SKM-1 treated with dmso at 0.1 percent for 144 hours (cell line): Measurements from ENCODE around the gene TMEM222.
"Not testable (repeated sequence)": the region's sequence is repeated elsewhere in the genome, so short reads cannot be mapped to it uniquely, and the experiment has no call there.

ENCODE experiments used
- DNase-seq: peaks from one replicate; lab custom pipeline; 2025; ENCODE audit not compliant: unreplicated experiment; lab: John Stamatoyannopoulos, UW

The TMEM222 gene, protein sequence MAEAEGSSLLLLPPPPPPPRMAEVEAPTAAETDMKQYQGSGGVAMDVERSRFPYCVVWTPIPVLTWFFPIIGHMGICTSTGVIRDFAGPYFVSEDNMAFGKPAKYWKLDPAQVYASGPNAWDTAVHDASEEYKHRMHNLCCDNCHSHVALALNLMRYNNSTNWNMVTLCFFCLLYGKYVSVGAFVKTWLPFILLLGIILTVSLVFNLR

DNA sequence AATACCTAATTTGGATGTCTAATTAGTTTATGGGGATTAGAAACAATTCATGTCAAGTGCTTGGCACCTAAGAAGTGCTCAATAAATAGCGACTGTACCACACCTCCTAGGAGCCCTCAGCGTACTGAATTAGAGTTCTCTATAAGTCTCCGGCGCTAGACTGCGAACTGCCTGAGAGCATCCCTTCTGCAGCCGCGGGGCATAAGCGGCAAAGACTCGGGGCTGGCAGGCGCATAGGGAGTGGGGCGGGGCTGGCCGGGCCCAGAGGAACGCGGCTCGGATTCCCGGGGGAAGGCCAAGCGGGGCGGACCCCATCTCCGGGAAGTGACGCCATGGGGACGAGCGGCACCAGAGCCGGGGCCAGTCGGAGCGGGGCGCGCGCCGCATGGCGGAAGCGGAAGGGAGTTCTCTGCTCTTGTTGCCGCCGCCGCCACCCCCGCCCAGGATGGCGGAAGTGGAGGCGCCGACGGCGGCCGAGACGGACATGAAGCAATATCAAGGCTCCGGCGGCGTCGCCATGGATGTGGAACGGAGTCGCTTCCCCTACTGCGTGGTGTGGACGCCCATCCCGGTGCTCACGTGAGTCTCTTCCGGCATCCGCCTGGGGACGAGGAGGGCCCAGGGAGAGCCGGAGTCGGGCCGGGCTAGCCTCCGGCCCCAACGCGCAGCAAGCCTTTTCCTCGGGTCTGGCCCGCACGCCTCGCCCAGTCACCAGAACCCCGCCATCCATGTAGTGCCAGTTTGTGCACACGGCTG lies at the start of gene TMEM222:
Gene TMEM222, plus strand, starts transcription at position 351 of the 756 bp plus-strand sequence. Its CDS starts 35 bp downstream, at position 386.
- DNase-seq = peak; percentile 96

DNA sequence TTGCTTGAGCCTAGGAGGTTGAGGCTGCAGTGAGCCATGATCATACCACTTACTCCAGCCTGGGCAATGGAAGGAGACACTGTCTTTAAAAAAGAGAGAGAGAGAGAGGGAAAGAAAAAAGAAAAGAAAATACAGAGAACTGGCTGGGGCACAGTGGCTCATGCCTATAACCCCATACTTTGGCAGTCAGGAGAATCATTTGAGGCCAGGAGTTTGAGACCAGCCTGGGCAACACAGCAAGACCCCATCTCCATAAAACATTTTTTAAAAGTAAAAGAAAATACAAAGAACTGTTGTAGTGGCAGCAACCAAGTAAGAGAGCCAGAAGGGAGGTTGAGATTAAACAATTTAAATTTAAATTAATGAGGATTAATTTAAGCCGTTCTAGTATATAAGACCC lies 47.8 kb upstream of the TMEM222 start:
- no peak for DNase-seq

DNA sequence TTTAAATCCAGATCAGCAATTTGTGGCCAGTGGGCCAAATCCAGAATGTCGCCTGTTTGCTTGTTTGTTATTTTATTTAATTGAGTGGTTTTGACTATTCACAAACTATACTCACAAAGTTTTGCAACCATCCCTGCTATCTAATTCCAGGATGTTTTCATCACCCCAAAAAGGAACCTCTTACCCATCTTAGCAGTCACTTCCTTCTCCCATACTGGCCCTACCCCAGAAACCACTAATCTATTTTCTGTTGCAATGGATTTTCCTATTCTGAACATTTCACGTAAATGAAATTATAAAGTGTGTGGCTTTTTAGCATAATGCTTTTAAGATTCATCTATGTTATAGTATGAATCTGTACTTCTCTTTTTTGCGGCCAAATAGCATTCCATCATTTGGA lies 46.3 kb upstream of the TMEM222 start:
- peak; percentile 84 for DNase-seq

DNA sequence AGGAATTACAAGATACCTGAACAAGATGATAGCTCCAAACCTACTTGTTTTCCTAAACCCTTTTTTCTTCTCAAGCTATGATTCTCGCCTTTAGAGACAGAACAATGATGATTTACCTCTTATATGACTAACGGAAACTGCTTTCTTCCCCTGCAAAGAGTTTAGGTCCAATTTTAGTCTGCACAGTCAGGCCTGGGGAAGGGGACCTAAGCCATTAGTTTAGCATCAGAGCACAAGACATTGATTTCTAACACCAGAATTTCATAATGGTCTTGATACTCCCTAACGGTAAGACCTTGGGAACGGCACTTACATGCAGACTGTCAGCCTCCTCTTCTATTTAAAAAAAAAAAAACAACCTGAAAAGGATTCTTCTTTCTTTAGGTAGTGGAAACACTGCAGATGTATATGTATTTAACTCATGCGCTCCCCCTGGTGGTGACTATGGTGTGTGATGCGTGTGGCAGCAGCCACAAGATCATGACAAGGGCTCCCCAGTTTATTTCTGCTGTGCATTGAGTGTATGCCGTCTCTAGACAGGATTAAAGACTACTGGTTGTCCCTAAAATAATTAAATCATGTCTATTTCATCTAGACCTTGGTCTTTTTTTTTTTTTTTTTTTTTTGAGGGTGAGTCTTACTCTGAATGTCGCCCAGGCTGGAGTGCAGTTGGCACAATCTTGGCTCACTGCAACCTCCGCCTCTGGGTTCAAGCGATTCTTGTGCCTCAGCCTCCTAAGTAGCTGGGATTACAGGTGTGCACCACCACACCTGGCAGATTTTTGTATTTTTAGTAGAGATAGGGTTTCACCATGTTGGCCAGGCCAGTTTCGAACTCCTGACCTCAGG lies 37.3 kb upstream of the TMEM222 start:
- DNase-seq = peak; percentile 67

DNA sequence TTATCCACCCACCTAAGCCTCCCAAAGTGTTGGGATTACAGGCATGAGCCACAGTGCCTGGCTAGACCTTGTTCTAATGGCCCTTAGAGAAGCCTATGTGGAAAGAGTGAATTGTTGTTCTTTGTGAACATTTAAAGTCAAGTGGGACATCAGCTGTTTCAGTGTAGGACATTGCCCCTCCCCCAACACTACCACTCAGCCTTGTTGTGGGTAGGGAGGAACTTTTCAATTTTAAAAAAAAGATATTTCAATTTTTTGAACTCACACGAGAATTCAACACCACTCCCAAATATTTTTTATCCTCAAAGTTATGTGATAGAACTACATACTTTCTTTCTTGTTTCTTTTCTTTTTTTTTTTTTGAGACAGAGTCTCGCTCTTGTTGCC lies 36.7 kb upstream of the TMEM222 start:
- DNase-seq = no peak

DNA sequence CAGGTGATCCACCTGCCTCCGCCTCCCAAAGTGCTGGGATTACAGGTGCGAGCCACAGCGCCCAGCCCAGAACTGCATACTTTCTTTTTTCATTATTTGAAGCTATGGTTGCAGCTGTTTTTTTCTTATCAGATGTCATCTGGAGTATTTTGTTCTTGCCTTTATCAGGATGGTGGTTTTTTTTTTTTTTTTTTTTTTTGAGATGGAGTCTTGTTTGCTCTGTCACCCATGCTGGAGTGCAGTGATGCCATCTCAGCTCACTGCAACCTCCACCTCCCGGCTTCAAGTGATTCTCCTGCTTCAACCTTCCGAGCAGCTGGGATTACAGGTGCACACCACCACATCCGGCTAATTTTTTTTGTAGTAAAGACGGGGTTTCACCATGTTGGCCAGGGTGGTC lies 36.1 kb upstream of the TMEM222 start:
- not testable (repeated sequence) for DNase-seq

DNA sequence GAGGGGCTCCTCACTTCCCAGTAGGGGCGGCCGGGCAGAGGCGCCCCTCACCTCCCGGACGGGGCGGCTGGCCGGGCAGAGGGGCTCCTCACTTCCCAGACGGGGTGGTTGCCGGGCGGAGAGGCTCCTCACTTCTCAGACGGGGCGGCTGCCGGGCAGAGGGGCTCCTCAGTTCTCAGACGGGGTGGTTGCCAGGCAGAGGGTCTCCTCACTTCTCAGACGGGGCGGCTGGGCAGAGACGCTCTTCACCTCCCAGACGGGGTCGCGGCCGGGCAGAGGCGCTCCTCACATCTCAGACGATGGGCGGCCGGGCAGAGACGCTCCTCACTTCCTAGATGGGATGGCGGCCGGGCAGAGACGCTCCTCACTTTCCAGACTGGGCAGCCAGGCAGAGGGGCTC lies 32.8 kb upstream of the TMEM222 start:
- not testable (repeated sequence) for DNase-seq

DNA sequence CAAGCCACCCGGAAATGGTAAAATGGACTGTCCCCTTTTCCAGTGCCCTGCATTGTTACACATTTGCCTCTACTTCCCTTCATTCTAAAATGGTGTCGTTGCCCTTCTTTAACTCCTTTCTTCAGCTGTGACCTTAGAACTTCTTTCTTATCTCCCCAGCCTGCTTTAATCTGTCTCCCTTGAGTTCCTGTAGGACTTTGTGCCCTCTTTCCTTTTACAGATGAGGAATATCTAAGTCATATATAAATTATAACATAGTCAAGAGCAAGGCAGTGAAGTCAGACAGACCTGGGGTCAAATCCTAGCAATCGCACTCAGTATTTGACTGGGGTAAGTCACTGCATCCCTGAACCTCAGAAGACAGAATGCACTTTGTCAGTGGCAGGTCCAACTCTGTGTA lies 31.4 kb upstream of the TMEM222 start:
- DNase-seq = no peak

DNA sequence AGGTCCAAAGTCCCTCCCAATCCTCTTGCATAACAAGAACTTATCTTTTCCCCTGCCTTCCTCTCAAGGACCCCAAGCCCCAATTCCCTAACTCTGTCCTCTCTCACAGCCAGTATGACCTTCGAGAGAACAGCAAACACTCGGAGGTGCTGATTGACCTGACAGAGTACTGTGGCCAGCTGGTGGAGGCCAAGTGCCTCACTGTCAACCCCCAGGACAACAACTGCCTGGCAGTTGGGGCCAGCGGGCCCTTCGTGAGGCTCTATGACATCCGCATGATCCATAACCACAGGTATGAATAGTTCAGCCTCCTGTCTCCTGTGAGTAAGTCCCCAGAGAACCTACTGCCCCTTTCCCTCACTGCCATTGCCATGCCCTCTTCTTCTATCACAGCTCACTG lies 29.9 kb upstream of the TMEM222 start:
- no peak for DNase-seq

DNA sequence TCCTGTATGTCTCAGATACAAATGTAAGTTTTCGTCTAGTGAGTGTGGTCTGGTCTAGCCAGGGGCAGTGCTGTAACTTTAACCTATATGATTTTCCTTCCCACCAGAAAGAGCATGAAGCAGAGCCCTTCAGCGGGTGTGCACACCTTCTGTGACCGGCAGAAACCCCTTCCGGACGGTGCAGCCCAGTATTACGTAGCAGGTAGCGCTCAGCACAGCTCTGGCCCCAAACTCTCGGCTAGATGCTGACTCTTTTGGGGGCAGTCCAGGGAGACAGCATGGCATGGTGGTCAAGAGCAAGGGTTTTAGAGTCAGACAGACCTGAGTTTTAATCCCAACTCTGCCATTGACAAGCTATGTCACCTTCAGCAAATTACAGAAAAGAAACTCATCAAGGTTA lies 28.0 kb upstream of the TMEM222 start:
- no peak for DNase-seq

DNA sequence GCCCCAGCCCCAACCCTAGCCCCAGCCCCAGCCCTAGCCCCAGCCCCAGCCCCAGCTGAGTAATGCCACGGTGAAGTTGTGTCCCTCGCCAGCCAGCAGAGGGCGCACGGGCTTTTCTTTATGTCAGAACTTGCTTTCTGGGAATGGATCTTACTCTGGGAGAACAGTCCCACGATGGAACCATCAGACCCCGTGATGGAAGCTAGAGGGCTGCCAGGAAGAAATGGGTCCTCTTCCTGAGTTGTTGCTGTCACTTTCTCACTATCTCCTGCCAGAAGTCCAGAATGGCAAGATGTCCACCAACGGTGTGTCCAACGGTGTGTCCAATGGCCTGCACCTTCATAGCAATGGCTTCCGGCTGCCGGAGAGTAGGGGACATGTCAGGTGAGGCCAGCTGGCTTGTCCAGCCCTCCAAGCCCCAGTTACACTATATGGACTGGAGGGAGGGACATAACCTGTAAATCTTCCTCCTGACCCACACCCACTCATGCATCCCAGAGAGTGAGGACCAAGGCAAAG lies 25.1 kb upstream of the TMEM222 start:
- DNase-seq = peak; percentile 58

DNA sequence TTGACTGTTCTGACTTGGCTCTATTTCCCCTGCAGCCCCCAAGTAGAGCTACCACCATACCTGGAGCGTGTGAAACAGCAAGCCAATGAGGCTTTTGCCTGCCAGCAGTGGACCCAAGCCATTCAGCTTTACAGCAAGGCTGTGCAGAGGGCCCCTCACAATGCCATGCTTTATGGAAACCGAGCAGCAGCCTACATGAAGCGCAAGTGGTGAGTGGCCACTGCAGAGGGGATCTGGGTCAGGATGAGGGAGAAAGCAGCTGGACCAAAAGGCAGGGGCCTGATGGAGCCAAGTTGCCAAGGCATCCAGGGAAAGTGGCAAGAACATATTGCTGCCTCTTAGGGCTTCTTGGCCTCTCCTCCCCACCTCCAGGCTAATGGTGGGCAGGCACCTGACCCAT lies 24.1 kb upstream of the TMEM222 start:
- DNase-seq = no peak

DNA sequence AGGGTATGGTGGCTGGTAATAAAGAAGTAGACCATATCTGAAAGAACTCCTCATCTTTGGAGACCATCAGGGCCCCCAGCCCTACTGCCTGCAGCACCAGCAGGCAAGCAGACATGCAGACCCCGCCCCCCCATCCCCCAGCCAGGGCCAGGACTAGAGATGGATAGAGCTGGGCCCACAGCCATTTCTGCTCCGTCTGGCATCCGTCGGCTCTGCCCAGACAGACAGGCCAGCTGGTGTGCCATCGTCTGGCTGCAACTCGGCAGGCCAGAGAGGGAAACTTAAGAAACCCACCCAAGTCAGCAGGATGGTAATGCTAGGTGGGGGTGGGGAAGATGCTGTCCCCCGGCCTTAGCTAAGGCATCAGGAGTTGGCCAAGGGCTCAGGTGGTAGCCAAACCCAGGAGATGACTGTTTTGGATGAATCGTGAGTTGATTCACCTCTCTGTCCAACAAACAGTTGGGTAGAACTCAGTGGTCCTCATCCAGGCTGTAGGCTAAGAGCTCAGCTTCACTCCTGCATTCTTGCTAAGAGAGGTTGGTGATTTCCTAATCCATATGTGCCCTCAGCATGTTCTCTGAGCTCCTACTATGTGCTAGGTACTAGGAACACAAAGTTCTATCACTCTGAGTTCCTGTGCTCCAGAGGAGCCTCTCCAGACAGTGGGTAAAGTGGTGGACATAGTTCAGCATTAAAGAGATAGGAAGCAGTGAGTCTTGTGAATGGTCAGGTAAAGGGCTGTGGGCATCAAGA lies 23.2 kb upstream of the TMEM222 start:
- DNase-seq = no peak

DNA sequence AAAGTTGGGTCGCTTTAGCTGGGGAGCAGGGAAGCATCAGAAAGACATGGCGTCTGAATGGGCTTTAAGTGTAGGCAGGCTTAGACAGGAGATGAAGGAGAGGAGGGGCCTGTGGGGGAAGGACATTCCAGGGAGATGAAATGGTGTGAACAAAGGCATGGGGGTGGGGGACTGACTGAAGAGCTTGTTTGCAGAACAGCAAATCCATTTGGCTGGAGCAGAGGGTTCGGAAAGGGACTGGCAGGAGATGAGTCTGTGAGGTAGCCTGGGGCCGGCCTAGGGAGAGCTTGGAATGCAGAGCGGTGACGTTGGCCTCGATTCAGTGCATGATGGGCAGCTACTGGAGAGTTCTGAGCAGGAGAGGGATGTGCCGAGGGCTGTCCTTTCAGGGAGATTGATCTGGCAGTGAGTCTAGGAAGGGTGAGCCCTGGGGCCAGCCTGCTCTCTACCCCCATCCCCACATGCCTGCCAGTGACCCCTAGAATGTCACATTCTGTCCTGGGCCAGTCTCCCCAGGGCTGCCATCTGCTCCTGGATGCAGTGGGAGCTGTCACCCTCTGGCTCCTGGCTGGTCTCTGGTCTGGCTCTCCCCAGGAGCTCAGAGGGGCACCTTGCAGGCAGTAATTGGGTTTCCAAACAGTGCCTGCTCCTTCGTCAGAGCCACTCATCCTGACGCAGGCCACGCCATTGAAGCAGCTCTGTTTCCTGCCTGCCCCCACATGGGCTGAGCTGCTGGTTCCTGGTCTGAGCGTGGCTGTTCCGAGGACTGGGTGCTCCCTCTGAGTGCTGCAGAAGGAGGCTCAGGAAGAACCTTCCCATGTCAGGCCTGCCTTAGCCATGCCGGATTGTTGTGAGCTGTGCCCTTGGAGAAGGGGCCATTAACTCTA lies 22.3 kb upstream of the TMEM222 start:
- no peak for DNase-seq

DNA sequence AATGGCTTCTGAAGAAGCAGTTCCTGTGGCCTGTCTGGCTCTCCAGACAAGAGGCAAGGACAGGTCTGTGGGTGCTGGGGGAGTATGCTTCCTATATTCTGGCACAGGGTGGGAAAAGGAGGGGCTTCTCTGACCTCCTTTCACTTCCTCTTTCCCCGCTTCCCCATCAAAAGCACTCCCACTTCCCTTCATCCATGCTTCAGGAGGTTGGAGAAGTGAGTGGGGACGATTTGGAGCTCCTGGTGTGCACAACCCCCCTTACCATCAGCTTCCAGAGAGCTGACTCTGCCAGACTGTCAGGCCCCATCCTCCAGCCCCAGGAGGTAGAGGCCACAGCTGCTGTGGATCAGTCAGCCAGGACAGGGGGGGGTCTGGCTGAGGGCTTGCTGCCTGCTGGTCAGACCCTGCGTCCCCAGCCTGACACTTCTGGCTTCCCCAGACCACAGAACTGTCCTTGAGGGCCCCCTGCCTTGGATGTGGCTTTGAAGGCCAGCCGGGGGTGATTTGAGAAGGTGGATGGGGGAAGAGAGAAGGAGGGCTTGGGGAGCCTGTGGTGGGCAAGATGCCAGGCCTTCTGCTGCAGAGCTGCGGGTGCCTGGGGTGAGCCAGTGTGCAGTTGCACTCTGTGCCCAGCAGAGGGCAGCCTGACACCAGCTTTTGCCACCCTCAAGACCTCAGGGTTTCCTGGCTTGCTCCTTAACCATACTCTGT lies 21.5 kb upstream of the TMEM222 start:
- peak; percentile 80 for DNase-seq

DNA sequence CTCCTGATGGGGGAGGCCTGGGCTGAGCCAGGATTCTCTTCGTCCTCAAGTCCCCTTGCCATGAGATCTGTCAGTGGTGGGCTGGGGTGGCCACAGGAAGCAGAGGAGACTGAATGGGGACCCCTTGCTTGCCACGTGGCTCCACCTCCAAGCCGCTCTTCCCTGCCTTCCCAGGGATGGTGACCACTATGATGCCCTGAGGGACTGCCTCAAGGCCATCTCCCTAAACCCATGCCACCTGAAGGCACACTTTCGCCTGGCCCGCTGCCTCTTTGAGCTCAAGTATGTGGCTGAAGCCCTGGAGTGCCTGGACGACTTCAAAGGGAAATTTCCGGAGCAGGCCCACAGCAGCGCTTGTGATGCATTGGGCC lies 20.9 kb upstream of the TMEM222 start:
- no peak for DNase-seq

DNA sequence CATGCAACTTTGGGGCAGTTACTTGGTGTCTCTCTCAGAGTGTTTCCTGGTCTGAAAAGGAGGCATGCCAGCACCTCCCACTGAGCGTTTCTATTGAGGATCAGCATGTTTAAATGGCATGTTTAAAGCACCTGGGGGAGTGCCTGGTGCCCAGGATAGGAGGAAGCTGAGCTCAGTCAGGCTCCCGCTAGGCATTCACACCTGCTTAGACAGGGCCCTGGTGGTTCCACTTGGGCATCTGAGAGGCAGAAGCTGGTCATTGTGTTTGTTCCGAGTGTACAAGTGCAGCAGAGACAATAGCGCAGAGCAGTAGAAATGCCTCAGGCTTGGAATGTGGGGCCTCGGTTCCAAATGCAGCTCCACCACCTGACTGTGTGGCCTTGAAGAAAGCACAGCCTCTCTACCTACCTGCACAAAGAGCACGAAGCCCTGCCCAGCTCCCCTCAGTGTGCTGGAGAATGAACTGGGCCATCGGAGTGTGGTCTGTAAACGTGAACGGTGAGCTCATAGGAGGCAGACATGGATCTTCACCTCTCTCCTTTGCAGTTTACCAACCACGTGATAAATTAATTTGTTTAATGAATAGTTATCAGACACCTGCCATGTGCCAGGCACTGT lies 20.3 kb upstream of the TMEM222 start:
- DNase-seq = no peak

DNA sequence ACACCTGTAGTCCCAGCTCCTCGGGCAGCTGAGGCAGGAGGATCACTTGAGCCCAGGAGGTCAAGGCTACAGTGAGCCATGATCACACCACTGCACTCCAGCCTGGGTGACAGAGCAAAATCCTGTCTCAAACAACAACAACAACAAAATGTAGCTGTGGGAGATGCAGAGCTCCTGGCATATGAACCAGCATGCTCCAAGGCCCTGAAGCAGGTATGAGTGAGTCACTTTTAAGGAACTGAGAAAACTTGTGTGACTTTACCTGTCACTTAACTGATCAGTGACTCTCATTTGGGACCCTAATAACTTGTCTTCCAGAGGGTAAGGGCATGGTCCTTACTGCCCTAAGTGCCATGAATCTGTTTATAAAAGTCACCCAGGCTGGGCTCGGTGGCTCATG lies 19.4 kb upstream of the TMEM222 start:
- DNase-seq = no peak

DNA sequence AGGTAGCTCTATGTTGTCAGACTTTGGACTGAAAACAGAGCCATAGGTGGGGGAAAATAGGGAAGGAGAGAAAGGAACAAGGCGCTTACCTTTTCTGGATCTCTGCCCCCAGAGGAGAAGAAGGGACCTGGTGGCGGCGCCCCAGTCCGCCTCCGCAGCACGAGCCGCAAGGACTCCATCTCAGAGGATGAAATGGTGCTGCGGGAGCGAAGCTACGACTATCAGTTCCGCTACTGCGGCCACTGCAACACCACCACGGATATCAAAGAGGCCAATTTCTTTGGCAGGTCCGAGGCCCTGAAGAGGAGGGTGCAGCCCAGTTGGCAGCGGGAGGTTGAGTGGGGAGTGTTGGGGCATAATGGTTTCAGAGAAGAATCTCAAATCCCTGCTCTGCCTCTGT lies 18.5 kb upstream of the TMEM222 start:
- DNase-seq = no peak
